GM23338 (cell line): ENCODE measurements around the gene NTM. TPM values are rescaled to one million over a fixed set of nuclear protein-coding genes. Genes with fewer than 3 reads are reported as not detected.

Experiments
- ATAC-seq: fragments of 200-7000 bp; cut with Tn5 transposase; 3 replicates; pipeline ENCODE4 v1.9.1; 2020
- DNase-seq: peaks from one replicate; pipeline ENCODE4 v3.0.0-alpha.2; 2015; ENCODE audit warnings: low spot score
- H2AFZ ChIP-seq: fragments of 200-600 bp; sonication (generic); 2 replicates; pipeline ENCODE4 v1.8.0; 2016; ENCODE audit warnings: antibody characterized with exemption, mild to moderate bottlenecking, moderate library complexity
- H3F3A ChIP-seq: fragments of 200-600 bp; sonication (generic); replicated peaks from 2 replicates; pipeline ENCODE4 v1.8.0; 2017; ENCODE audit warnings: antibody characterized with exemption, mixed run types, low read depth
- H3K27ac ChIP-seq: fragments of 200-600 bp; sonication (generic); 2 replicates; pipeline ENCODE4 v1.6.1; 2016; ENCODE audit warnings: low read depth
- H3K27me3 ChIP-seq: fragments of 200-600 bp; sonication (generic); 2 replicates; pipeline ENCODE4 v1.8.0; 2016; ENCODE audit warnings: mild to moderate bottlenecking, mixed run types, moderate library complexity; ENCODE audit not compliant: insufficient read depth
- H3K36me3 ChIP-seq: fragments of 200-600 bp; sonication (generic); 2 replicates; pipeline ENCODE4 v1.8.0; 2016; ENCODE audit warnings: mild to moderate bottlenecking; ENCODE audit not compliant: insufficient read depth
- H3K4me1 ChIP-seq: fragments of 200-600 bp; sonication (generic); 2 replicates; pipeline ENCODE4 v1.8.0; 2016; ENCODE audit warnings: mild to moderate bottlenecking, moderate library complexity; ENCODE audit not compliant: insufficient read depth
- H3K4me2 ChIP-seq: fragments of 200-600 bp; sonication (generic); 2 replicates; pipeline ENCODE4 v1.7.1; 2017; ENCODE audit warnings: mixed run types
- H3K4me3 ChIP-seq: fragments of 200-600 bp; sonication (generic); 2 replicates; pipeline ENCODE4 v1.6.1; 2016; ENCODE audit warnings: mixed run types
- H3K79me2 ChIP-seq: fragments of 200-600 bp; sonication (generic); replicated peaks from 2 replicates; pipeline ENCODE4 v1.8.0; 2017; ENCODE audit warnings: mild to moderate bottlenecking; ENCODE audit not compliant: insufficient read depth
- H3K9me2 ChIP-seq: fragments of 200-600 bp; sonication (generic); 2 replicates; pipeline ENCODE4 v1.8.0; 2017; ENCODE audit not compliant: insufficient read depth
- H4K20me1 ChIP-seq: fragments of 200-600 bp; sonication (generic); replicated peaks from 2 replicates; pipeline ENCODE4 v1.8.0; 2017; ENCODE audit warnings: mild to moderate bottlenecking; ENCODE audit not compliant: insufficient read depth
- H3K27ac Mint-ChIP-seq: 2 replicates; pipeline ENCODE4 v1.8.0; 2020; ENCODE audit warnings: inconsistent platforms, mild to moderate bottlenecking, moderate library complexity, mixed read lengths
- H3K27me3 Mint-ChIP-seq: 3 replicates; pipeline ENCODE4 v1.8.0; 2022; ENCODE audit warnings: low read depth, mild to moderate bottlenecking, moderate library complexity, mixed read lengths, inconsistent platforms; ENCODE audit not compliant: insufficient read depth, poor library complexity
- H3K36me3 Mint-ChIP-seq: 3 replicates; pipeline ENCODE4 v1.8.0; 2021; ENCODE audit warnings: low read depth, mild to moderate bottlenecking, inconsistent platforms, moderate library complexity, mixed read lengths
- H3K4me1 Mint-ChIP-seq: 3 replicates; pipeline ENCODE4 v1.8.0; 2020; ENCODE audit warnings: mild to moderate bottlenecking, inconsistent platforms, mixed read lengths
- H3K4me3 Mint-ChIP-seq: 3 replicates; pipeline ENCODE4 v1.8.0; 2021; ENCODE audit warnings: moderate library complexity, mild to moderate bottlenecking, inconsistent platforms, mixed read lengths
- H3K9me3 Mint-ChIP-seq: 3 replicates; pipeline ENCODE4 v1.8.0; 2020; ENCODE audit warnings: moderate library complexity, mild to moderate bottlenecking, inconsistent platforms, mixed read lengths
- CREB1 ChIP-seq: fragments of 250-450 bp; sonication (Bioruptor Pico); IDR thresholded peaks from 2 replicates; pipeline ENCODE4 v1.5.0; 2020; ENCODE audit warnings: low read depth, mild to moderate bottlenecking, moderate library complexity
- EZH2 ChIP-seq: fragments of 200-600 bp; sonication (generic); IDR thresholded peaks from one replicate; pipeline ENCODE4 v1.8.0; 2017; ENCODE audit warnings: antibody characterized with exemption, mild to moderate bottlenecking, low read depth; ENCODE audit not compliant: unreplicated experiment
- NANOG ChIP-seq: IDR thresholded peaks from 2 replicates; pipeline ENCODE4 v1.6.1; 2016; ENCODE audit warnings: antibody characterized with exemption, borderline replicate concordance
- STAT1 ChIP-seq: IDR thresholded peaks from one replicate; pipeline ENCODE4 v1.6.1; 2016; ENCODE audit warnings: antibody characterized with exemption; ENCODE audit not compliant: unreplicated experiment
- polyA plus RNA-seq: library from polyadenylated mRNA; unstranded; fragments of >200 nt; fragmentation: Nextera tagmentation; extraction: Ambion mirVana; gene quantifications from 2 replicates; pipeline ENCODE4 v1.2.1, GENCODE V29; 2016
- total RNA-seq: library from RNA; depleted of rRNA; stranded (reverse); fragments of >200 nt; shearing (Covaris generic); gene quantifications from 2 replicates; pipeline ENCODE4 v1.2.3, GENCODE V29; 2014
- TF ChIP-seq, protein P1 (sequence below): IDR thresholded peaks from one replicate; pipeline ENCODE4 v1.6.1; 2018; ENCODE audit warnings: antibody characterized with exemption; ENCODE audit not compliant: unreplicated experiment
- TF ChIP-seq, protein P2 (sequence below), 2 experiments: fragments of 200-600 bp in 1 of 2; sonication (generic) in 1 of 2; conservative IDR thresholded peaks; 2 replicates each; pipeline versions ENCODE4 v1.5.1 to v1.6.1; 2016 to 2017; ENCODE audit warnings: antibody characterized with exemption in 2 of 2, low read depth in 2 of 2, mild to moderate bottlenecking in 2 of 2, moderate library complexity in 1 of 2
- TF ChIP-seq, protein P3 (sequence below): IDR thresholded peaks from 2 replicates; pipeline ENCODE4 v1.6.1; 2016; ENCODE audit warnings: antibody characterized with exemption

NTM gene
- total and polyA plus RNA-seq, 2 experiments from 2014 or later: 10.6 to 14.6 TPM

DNA sequence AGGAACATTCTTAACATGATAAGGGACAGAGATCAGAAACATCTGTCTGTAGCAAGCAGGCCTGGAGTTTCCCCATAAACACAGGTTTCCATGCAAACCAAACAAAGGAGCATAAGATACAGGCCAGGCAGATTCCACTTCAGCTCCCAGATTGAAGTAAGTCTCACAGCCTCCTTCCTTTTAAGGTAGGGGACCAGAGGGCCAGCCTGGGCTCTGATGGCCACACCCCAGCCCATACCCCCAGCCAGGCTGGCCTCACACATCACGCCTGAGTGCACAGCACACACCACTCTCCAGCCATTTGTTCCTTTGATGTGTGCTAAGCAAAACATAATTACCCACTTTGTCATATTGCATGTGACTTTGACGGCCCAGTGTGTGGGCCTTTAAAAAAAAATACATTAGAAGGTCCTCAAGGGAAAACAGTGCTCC, 518.7 kb downstream of the NTM start (continued):
- TF ChIP-seq, protein P1, sequence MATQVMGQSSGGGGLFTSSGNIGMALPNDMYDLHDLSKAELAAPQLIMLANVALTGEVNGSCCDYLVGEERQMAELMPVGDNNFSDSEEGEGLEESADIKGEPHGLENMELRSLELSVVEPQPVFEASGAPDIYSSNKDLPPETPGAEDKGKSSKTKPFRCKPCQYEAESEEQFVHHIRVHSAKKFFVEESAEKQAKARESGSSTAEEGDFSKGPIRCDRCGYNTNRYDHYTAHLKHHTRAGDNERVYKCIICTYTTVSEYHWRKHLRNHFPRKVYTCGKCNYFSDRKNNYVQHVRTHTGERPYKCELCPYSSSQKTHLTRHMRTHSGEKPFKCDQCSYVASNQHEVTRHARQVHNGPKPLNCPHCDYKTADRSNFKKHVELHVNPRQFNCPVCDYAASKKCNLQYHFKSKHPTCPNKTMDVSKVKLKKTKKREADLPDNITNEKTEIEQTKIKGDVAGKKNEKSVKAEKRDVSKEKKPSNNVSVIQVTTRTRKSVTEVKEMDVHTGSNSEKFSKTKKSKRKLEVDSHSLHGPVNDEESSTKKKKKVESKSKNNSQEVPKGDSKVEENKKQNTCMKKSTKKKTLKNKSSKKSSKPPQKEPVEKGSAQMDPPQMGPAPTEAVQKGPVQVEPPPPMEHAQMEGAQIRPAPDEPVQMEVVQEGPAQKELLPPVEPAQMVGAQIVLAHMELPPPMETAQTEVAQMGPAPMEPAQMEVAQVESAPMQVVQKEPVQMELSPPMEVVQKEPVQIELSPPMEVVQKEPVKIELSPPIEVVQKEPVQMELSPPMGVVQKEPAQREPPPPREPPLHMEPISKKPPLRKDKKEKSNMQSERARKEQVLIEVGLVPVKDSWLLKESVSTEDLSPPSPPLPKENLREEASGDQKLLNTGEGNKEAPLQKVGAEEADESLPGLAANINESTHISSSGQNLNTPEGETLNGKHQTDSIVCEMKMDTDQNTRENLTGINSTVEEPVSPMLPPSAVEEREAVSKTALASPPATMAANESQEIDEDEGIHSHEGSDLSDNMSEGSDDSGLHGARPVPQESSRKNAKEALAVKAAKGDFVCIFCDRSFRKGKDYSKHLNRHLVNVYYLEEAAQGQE: no peak
- TF ChIP-seq, protein P2, sequence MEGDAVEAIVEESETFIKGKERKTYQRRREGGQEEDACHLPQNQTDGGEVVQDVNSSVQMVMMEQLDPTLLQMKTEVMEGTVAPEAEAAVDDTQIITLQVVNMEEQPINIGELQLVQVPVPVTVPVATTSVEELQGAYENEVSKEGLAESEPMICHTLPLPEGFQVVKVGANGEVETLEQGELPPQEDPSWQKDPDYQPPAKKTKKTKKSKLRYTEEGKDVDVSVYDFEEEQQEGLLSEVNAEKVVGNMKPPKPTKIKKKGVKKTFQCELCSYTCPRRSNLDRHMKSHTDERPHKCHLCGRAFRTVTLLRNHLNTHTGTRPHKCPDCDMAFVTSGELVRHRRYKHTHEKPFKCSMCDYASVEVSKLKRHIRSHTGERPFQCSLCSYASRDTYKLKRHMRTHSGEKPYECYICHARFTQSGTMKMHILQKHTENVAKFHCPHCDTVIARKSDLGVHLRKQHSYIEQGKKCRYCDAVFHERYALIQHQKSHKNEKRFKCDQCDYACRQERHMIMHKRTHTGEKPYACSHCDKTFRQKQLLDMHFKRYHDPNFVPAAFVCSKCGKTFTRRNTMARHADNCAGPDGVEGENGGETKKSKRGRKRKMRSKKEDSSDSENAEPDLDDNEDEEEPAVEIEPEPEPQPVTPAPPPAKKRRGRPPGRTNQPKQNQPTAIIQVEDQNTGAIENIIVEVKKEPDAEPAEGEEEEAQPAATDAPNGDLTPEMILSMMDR (conservative IDR thresholded peaks at IDR 0.05; ENCODE audit: low read depth in 2 of 2): no peak
- TF ChIP-seq EZH2 (no peak), STAT1 (no peak), CREB1 (CRISPR knock-in tag) (no peak), NANOG (no peak)

DNA sequence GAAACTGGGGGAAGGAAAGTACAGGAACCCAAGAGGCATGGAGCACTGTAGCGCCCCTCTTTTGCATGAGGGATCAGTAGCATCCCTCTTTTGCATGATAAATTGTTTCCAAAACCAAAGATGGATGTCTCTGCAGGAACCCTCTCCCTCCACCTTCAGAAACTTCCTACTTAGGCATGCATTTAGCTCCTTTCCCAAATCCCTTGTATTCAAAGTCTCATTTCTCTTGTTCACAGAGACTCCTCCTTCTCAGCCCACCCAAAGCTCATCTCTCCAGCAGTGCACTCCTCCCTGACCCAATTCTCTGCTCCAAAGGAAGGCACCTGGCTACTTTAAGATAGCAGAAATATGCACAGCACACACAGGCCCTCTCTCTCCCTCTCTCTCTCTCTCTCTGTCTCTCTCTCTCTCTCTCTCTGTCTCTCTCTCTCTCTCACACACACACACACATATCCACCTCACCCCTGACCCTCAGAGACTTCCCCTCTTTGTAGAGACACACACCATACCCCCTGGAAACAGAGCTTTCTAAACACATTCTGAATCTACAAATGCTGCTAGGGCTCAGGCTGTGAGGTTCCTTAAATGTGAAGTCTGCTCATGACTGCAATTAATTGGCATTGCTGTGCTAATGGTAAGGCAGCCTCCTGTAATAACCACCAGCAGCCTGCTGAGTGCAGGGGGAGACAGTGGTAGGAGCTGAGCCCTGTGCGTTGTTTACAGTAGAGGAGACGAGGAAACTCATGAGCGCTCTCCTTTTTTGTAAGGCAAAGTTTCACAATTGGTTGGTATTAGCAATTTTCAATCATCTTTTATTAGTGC, 519.6 kb downstream of the NTM start:
- H3K27me3 ChIP-seq: no peaks in the 10 kb centered on the region
- H3F3A ChIP-seq: peaks cover 6% of the 10 kb centered on the region; the same call in 1 of the 2 replicates
- peaks cover 35% of the 10 kb centered on the region for H3K4me1 ChIP-seq
- TF ChIP-seq, protein P2 (conservative IDR thresholded peaks at IDR 0.05; ENCODE audit: low read depth in 2 of 2): peak in 1 of 2 experiments; percentile 21; a peak in 2 of 4 replicates
- TF ChIP-seq, protein P3, sequence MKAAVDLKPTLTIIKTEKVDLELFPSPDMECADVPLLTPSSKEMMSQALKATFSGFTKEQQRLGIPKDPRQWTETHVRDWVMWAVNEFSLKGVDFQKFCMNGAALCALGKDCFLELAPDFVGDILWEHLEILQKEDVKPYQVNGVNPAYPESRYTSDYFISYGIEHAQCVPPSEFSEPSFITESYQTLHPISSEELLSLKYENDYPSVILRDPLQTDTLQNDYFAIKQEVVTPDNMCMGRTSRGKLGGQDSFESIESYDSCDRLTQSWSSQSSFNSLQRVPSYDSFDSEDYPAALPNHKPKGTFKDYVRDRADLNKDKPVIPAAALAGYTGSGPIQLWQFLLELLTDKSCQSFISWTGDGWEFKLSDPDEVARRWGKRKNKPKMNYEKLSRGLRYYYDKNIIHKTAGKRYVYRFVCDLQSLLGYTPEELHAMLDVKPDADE: no peak
- Mint-ChIP-seq H3K27me3 (peaks cover 2% of the 10 kb centered on the region), H3K4me3 (no peak overlapping the region), H3K4me1 (peaks cover 10% of the 10 kb centered on the region), H3K9me3 (no peaks in the 10 kb centered on the region), H3K27ac (no peak overlapping the region), H3K36me3 (no peaks in the 10 kb centered on the region)
- no peaks in the 10 kb centered on the region for H3K79me2 ChIP-seq
- H2AFZ ChIP-seq: no peak overlapping the region
- no peaks in the 10 kb centered on the region for H3K36me3 ChIP-seq
- no peaks in the 10 kb centered on the region; the same call in 1 of the 2 replicates for H3K9me2 ChIP-seq
- H4K20me1 ChIP-seq: no peaks in the 10 kb centered on the region
- H3K4me3 ChIP-seq: peak overlapping the region; percentile 16; the same call in 1 of the 2 replicates
- DNase-seq: peak; percentile 73
- ATAC-seq: peak; percentile 87
- H3K4me2 ChIP-seq: peak overlapping the region; percentile 57
- H3K27ac ChIP-seq: peak overlapping the region; percentile 91
